GM12878 (cell line): ENCODE data around the gene RRP15.

Experiments
- CHD4 ChIP-seq: fragments of 200-600 bp; sonication (generic); IDR thresholded peaks from 2 replicates; pipeline ENCODE4 v1.6.1; 2016; ENCODE audit warnings: mild to moderate bottlenecking
- CTCF ChIP-seq, 3 experiments: IDR thresholded peaks in 2 of 3; conservative IDR thresholded peaks in 1 of 3; 2 replicates each; pipeline ENCODE4 v1.5.1; 2011; ENCODE audit warnings: low read depth in 3 of 3, low read length in 3 of 3, mild to moderate bottlenecking in 3 of 3, control low read depth in 2 of 3, moderate library complexity in 2 of 3, inconsistent platforms in 1 of 3, mixed read lengths in 1 of 3; ENCODE audit not compliant: control insufficient read depth in 2 of 3, insufficient read depth in 1 of 3; ENCODE audit errors: extremely low read depth in 1 of 3
- GATAD2B ChIP-seq: fragments of 450-650 bp; conservative IDR thresholded peaks from 2 replicates; pipeline ENCODE4 v1.6.1; 2017; ENCODE audit warnings: low read depth, mild to moderate bottlenecking, moderate library complexity
- POLR2AphosphoS5 ChIP-seq: IDR thresholded peaks from 2 replicates; pipeline ENCODE4 v1.6.1; 2011; ENCODE audit warnings: mild to moderate bottlenecking, low read length, inconsistent platforms
- TF ChIP-seq, protein P1 (sequence below): fragments of 450-650 bp; IDR thresholded peaks from 2 replicates; pipeline ENCODE4 v1.6.1; 2016; ENCODE audit warnings: mild to moderate bottlenecking

DNA sequence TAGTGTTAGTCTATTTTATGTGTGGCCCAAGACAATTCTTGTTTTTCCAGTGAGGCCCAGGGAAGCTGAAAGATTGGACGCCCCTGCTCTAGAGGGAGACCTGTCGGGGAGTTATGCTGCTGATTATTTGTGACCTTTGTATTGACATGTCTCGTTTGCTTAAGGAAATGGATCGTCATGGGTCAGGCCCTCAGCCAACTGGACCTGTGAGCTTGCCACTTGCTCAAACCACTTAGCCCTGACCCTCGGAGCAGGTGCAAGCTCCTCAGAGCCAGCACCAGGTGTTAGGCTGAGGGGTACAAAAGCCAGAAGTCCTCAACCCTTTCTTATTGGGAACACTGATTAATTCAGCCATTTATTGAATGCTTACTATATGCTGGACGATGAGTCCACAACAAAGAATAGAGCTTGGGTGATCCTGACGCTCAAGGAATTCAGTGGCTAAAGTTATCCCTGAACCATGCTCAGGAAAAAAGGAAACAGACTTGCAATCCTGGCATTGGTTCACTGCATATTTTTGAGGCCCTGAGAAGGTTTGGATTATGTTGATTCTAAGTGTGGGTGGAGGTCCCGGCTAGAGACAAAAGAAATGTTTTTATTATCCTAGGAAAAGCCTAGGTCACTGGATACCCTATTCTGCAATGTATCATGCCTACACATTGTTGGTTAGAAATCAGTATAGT is 79.1 kb downstream of the RRP15 start:
- TF ChIP-seq, protein P1, sequence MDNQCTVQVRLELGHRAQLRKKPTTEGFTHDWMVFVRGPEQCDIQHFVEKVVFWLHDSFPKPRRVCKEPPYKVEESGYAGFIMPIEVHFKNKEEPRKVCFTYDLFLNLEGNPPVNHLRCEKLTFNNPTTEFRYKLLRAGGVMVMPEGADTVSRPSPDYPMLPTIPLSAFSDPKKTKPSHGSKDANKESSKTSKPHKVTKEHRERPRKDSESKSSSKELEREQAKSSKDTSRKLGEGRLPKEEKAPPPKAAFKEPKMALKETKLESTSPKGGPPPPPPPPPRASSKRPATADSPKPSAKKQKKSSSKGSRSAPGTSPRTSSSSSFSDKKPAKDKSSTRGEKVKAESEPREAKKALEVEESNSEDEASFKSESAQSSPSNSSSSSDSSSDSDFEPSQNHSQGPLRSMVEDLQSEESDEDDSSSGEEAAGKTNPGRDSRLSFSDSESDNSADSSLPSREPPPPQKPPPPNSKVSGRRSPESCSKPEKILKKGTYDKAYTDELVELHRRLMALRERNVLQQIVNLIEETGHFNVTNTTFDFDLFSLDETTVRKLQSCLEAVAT, result no peak
- TF ChIP-seq CTCF (IDR thresholded peaks at IDR 0.05 in 2 of 3, conservative IDR thresholded peaks at IDR 0.05 in 1 of 3; ENCODE audit: control insufficient read depth in 2 of 3, extremely low read depth in 1 of 3, insufficient read depth in 1 of 3, low read depth in 3 of 3, low read length in 3 of 3) (no peak), POLR2AphosphoS5 (no peak), CHD4 (no peak), GATAD2B (no peak)
